Activated CD4-positive, alpha-beta memory T cell treated with anti-CD3 and anti-CD28 coated beads for 36 hours (primary cell): ENCODE results near the gene ADIG. TPM values are rescaled to one million over a fixed set of nuclear protein-coding genes. Genes with fewer than 3 reads are reported as not detected.
"Not testable (repeated sequence)": the region's sequence is repeated elsewhere in the genome, so short reads cannot be mapped to it uniquely, and the experiment has no call there.

Source experiments
- CTCF ChIA-PET: fragments of 350-600 bp; sonication (Branson Sonifier 250); formaldehyde crosslinking; loops from one replicate; lab custom pipeline; 2021; ENCODE audit warnings: antibody characterized with exemption, inconsistent platforms; lab: Charles Lee
- POLR2A ChIA-PET: fragments of 350-600 bp; sonication (Branson Sonifier 250); formaldehyde crosslinking; loops from one replicate; lab custom pipeline; 2021; ENCODE audit warnings: antibody characterized with exemption; lab: Charles Lee
- DNase-seq: peaks from one replicate; pipeline ENCODE4 v3.0.0-alpha.2; 2020
- H3K27ac Mint-ChIP-seq: one replicate; pipeline ENCODE4 v1.8.0; 2021; ENCODE audit warnings: mixed read lengths
- H3K27me3 Mint-ChIP-seq: one replicate; pipeline ENCODE4 v1.8.0; 2021; ENCODE audit warnings: mixed read lengths
- H3K36me3 Mint-ChIP-seq: one replicate; pipeline ENCODE4 v1.8.0; 2021; ENCODE audit warnings: mixed read lengths
- H3K4me1 Mint-ChIP-seq: one replicate; pipeline ENCODE4 v1.8.0; 2021; ENCODE audit warnings: low read depth, mixed read lengths
- H3K4me3 Mint-ChIP-seq: one replicate; pipeline ENCODE4 v1.8.0; 2021; ENCODE audit warnings: mild to moderate bottlenecking, mixed read lengths
- H3K9me3 Mint-ChIP-seq: one replicate; pipeline ENCODE4 v1.8.0; 2021; ENCODE audit warnings: mixed read lengths
- intact Hi-C: fragments of 100-400 bp; cut with micrococcal nuclease; formaldehyde crosslinking; loops from one replicate; pipeline ENCODE4 v1.15.1; 2023
- total RNA-seq, 2 experiments: library from RNA; stranded (reverse); gene quantifications; one replicate each; pipeline ENCODE4 v1.2.3, GENCODE V29; 2021

ADIG gene
- total RNA-seq, 2 experiments from 2014 or later = not detected

DNA sequence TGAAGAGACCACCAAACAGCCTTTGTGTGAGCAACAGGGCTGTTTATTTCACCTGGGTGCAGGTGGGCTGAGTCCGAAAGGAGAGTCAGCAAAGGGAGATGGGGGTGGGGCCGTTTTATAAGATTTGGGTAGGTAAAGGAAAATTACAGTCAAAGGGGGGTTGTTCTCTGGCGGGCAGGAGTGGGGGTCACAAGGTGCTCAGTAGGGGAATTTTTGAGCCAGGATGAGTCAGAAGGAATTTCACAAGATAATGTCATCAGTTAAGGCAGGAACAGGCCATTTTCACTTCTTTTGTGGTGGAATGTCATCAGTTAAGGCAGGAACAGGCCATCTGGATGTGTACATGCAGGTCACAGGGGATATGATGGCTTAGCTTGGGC lies 11.4 kb downstream of the ADIG start:
- H3K4me3 Mint-ChIP-seq, H3K27me3 Mint-ChIP-seq, CTCF ChIA-PET, H3K9me3 Mint-ChIP-seq, H3K36me3 Mint-ChIP-seq, H3K27ac Mint-ChIP-seq, intact Hi-C loops, DNase-seq, H3K4me1 Mint-ChIP-seq: not testable (repeated sequence)
- POLR2A ChIA-PET = interaction anchor here (0.6 kb wide), 1 partner anchor 36 kb away, joined by 3 read pairs; no protein-coding TSS in a partner anchor

DNA sequence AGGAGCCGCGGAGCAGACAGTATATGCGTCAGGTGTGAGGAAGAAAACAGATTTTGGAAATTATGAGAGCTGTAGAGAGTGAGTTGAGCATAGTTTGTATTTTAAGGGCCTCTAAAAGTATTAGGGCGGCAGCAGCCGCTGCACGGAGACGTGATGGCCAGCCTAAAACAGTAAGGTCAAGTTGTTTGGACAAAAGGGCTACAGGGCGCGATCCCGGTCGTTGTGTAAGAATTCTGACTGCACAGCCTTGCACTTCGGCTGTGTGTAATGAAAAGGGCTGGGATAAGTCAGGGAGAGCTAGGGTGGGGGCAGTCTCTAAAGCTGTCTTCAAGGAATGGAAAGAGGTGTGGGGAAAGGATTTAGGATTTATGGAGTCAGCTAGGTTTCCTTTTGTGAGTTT lies 13.3 kb downstream of the ADIG start:
- POLR2A ChIA-PET, DNase-seq, CTCF ChIA-PET, H3K4me3 Mint-ChIP-seq, H3K27me3 Mint-ChIP-seq, H3K27ac Mint-ChIP-seq, intact Hi-C loops, H3K9me3 Mint-ChIP-seq, H3K36me3 Mint-ChIP-seq, H3K4me1 Mint-ChIP-seq: not testable (repeated sequence)

DNA sequence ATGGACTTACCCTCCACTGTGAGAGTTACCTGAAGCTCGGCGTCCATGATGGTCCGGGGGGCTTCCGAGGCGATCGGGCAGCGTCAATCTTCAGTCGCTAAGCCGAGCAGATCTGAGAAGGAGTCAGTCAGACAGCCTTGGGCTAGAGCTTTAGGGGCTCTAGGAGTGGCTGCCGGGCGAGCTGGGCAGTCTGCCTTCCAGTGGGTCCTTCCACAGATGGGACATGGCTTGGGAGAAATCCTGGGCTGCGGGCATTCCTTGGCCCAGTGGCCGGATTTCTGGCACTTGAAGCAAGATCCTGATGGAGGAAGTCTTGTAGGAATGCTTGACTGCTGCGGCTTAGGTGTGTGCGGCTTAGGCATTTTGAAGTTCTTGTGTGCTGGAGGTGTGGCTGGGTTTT lies 14.9 kb downstream of the ADIG start:
- H3K27ac Mint-ChIP-seq = not testable (repeated sequence)

DNA sequence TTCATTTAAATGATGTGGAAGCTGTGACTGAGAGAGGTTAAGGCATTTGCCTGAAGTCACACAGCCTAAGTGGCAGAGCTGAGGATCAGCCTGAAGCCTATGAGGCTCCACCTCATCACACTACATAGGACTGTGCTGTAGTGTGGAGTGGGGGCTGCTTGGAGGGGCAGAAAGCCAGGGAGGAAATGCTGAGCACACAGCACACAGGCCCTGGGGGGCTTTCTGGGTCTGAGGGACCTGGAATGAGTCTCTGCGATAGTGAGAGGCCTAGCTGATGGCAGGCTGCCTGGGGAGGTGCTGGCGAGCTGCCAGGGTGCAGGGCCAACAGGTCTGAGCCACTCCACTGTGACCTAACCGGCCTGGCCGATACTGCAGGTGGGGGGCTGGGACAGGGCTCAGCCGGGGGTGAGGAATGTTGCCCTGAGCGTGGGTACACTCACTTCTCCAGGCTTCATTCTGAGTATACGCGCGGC lies 18.4 kb downstream of the ADIG start:
- H3K27ac Mint-ChIP-seq = no peak overlapping the region
- CTCF ChIA-PET = no interaction called here
- peaks cover 7% of the 10 kb centered on the region for H3K4me1 Mint-ChIP-seq
- intact Hi-C loops = no loop called here
- DNase-seq = no peak
- POLR2A ChIA-PET = no interaction called here
- no peak overlapping the region for H3K4me3 Mint-ChIP-seq
- no peaks in the 10 kb centered on the region for H3K36me3 Mint-ChIP-seq
- peaks cover 26% of the 10 kb centered on the region for H3K27me3 Mint-ChIP-seq
- no peaks in the 10 kb centered on the region for H3K9me3 Mint-ChIP-seq

More for the DNA sequence above, 14.9 kb downstream of the ADIG start:
- H3K36me3 Mint-ChIP-seq, H3K4me1 Mint-ChIP-seq, POLR2A ChIA-PET, DNase-seq, CTCF ChIA-PET, intact Hi-C loops, H3K27me3 Mint-ChIP-seq, H3K4me3 Mint-ChIP-seq, H3K9me3 Mint-ChIP-seq: not testable (repeated sequence)

DNA sequence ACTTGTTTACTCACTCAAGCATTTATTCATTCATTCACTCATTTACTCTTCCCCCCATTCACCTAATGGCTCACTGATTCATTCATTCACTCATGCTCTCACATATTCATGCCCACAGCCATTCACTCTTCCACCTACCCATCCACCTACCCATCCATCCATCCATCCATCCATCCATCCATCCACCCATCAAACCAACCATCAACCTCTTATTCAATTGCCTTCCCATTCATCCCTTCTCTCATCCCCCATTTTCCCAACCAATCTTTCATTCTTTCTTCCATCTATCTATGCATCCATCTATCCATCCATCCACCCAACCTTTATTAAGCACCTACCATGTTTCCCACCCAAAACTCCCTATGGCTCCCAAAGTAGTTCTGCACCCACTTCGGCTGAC lies 19.1 kb downstream of the ADIG start:
- no peaks in the 10 kb centered on the region for H3K9me3 Mint-ChIP-seq
- CTCF ChIA-PET = no interaction called here
- DNase-seq = no peak
- H3K27ac Mint-ChIP-seq = no peak overlapping the region
- H3K27me3 Mint-ChIP-seq = peaks cover 29% of the 10 kb centered on the region
- POLR2A ChIA-PET = no interaction called here
- H3K4me3 Mint-ChIP-seq = no peak overlapping the region
- H3K4me1 Mint-ChIP-seq = peaks cover 7% of the 10 kb centered on the region
- intact Hi-C loops = no loop called here
- H3K36me3 Mint-ChIP-seq = no peaks in the 10 kb centered on the region

DNA sequence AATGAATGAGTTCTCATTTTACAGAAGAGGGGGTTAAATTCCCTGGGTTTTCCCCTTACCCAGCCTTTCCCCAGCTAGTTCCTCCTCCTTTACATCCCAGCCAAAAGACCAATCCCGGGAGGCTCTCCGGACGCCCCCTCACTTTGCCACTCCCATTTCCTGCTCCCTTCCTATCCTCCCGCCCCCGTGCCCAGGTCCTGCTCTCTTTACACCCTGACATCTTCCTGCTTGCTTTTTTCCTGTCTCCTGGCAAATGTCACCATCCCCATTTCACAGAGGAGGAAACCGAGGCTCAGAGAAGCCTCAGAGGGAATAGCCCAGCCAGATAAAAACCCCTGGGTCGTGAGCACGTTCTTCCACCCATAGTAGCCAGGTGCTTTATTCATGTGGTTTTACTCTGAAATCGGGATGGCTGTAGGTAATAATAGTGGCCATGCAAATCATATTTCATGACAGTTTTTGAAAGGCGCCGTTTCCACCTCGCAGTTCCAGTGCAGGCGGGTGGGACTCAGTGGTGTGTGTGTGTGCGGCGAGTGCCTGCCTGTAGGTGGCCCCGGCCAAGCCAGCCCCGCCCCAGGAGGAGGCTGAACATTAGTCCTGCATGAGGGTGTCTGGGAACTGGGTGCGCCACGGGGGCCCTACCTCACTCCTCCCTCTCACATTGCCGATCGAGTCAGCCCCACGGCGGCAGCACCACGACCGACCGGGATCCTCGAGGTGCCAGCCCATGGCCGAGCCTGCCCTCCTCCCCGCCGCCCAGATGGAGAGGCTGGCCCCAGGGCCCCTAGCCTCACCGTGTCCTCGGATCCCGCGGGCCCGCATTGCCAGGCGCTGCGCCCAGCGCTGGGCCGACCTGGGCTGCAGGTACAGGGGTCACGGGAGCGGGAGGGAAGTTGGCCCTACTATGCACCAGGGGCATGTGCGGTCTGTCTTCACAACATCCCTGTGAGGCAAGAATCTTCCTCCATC lies 20.5 kb downstream of the ADIG start, which contains the start of gene ARHGAP40:
ARHGAP40 (plus strand) TSS at position 594 of the 969 bp plus-strand sequence.
- Mint-ChIP-seq H3K36me3 (no peaks in the 10 kb centered on the region), H3K27me3 (peaks cover 33% of the 10 kb centered on the region), H3K4me1 (peaks cover 7% of the 10 kb centered on the region), H3K9me3 (no peaks in the 10 kb centered on the region), H3K4me3 (peak within 1 kb of the TSS; percentile 9), H3K27ac (no peak within 1 kb of the TSS)
- ChIA-PET POLR2A (no interaction called here), CTCF (no interaction called here)
- peak; percentile 52 for DNase-seq
- intact Hi-C loops = no loop called here

DNA sequence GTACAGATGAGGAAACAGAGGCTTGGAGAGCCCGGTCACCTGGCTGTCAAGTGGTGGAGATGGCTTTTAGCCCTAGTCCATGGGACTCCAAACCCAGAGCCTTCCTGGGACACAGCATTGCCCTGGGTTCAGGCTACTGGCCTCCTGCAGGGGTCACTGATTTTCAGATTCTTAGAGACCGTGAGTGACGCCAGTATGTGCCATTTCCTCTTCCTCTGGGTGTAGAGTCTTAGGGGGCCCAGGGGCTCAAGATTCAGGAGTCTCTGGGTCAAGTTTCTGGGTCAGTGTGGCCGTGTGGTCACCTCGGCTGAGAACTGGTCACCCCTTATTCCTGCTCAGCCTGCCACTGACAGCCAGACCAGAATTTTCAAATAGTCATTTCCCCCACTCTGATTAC lies 21.2 kb downstream of the ADIG start:
- no peak for DNase-seq
- Mint-ChIP-seq H3K36me3 (no peaks in the 10 kb centered on the region), H3K27ac (no peak overlapping the region), H3K9me3 (no peaks in the 10 kb centered on the region), H3K4me1 (peaks cover 7% of the 10 kb centered on the region), H3K4me3 (no peak overlapping the region), H3K27me3 (peaks cover 32% of the 10 kb centered on the region)
- ChIA-PET POLR2A (no interaction called here), CTCF (no interaction called here)
- intact Hi-C loops = no loop called here

DNA sequence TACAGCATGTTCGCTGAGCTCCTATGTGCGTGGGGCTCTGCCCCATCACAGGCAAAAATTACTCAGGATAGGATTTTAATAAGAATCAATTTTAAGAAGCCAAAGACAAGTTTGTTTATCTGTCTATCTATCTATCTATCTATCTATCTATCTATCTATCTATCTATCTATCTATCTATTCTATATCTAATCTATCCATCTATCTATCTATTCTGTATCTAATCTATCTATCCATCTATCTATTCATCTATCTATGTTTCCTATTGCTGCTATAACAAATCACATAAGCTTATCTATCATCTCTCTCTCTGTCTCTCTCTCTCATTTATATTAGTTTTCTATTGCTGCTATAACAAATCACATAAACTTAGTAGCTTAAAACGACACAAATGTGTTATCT lies 22.3 kb downstream of the ADIG start:
- Mint-ChIP-seq H3K27me3 (peaks cover 31% of the 10 kb centered on the region), H3K27ac (no peak overlapping the region), H3K4me1 (peaks cover 7% of the 10 kb centered on the region), H3K9me3 (no peaks in the 10 kb centered on the region), H3K4me3 (no peak overlapping the region), H3K36me3 (no peaks in the 10 kb centered on the region)
- ChIA-PET POLR2A (no interaction called here), CTCF (interaction anchor here (1.2 kb wide), 1 partner anchor 149 kb away, joined by 3 read pairs; no protein-coding TSS in a partner anchor)
- intact Hi-C loops = no loop called here
- DNase-seq = no peak

DNA sequence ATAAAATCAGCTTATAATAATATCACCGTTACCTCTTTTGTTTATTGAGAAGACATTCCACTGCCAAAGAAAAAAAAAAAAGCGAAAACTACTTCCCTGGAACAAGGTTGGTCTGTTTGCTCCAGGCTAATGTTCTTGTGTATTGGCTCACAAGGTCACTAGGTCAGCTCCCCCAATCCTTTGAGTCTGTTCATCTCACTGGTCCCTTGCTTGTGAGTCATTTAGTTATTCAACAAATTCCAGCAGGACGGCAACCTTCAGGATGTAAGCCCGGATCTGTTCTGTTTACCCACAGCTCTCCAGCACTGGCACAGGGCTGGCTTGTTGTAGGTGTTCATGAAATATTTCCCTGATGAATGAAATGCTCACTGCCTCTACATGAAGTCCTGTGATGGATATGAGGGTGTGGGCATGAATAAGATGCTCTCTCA lies 23.9 kb downstream of the ADIG start:
- CTCF ChIA-PET = no interaction called here
- peaks cover 31% of the 10 kb centered on the region for H3K27me3 Mint-ChIP-seq
- intact Hi-C loops = no loop called here

DNA sequence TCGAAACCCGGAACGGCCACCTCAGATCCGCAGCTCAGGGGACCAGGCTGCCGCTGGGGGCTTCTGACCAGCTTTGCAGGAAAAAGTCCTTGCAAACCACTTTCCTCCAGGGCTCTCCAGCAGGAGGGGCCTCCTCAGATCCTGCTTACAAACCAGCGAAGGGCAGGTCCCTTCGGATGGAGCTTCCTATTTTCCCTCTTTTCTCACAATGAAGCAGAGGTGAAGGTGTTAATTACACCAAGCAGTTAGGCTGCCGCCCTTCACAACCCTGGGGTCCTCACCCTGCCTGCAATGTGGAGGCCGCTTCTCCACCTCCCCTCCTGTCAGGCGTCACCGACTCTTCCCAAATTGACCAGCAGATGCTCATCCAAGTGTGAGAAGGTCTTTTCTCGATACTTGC lies 26.4 kb downstream of the ADIG start:
- H3K27ac Mint-ChIP-seq = no peak overlapping the region

More for the DNA sequence above, 23.9 kb downstream of the ADIG start:
- Mint-ChIP-seq H3K36me3 (no peaks in the 10 kb centered on the region), H3K4me1 (peaks cover 7% of the 10 kb centered on the region), H3K4me3 (no peak overlapping the region), H3K27ac (no peak overlapping the region), H3K9me3 (no peaks in the 10 kb centered on the region)
- no peak for DNase-seq
- POLR2A ChIA-PET = no interaction called here

DNA sequence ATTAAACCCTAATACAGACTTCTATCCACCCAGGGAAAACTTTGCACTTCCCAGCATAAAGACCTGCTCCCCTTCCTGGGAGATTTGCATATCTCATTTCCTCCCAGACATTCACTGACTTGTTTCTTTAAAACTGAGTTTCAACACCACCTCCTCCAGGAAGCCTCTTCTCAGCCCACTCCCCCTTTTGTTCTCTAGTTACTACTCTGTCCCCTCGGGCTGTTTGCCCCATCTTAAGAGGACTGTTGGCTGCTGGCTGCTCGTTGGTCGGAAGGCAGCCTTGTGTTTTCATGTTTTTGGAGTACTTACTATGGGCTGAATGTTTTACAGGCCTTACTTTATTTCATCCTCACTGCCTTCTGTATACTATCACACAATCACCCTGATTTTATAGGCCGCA lies 27.2 kb downstream of the ADIG start:
- ChIA-PET CTCF (no interaction called here), POLR2A (no interaction called here)
- no peaks in the 10 kb centered on the region for H3K4me1 Mint-ChIP-seq
- H3K27ac Mint-ChIP-seq = no peak overlapping the region
- no peaks in the 10 kb centered on the region for H3K36me3 Mint-ChIP-seq
- no peak overlapping the region for H3K4me3 Mint-ChIP-seq
- H3K27me3 Mint-ChIP-seq = peaks cover 21% of the 10 kb centered on the region
- no peak for DNase-seq
- intact Hi-C loops = no loop called here
- H3K9me3 Mint-ChIP-seq = no peaks in the 10 kb centered on the region

More for the DNA sequence above, 26.4 kb downstream of the ADIG start:
- H3K27me3 Mint-ChIP-seq = peaks cover 26% of the 10 kb centered on the region
- intact Hi-C loops = no loop called here
- CTCF ChIA-PET = no interaction called here
- no peak for DNase-seq
- no peaks in the 10 kb centered on the region for H3K4me1 Mint-ChIP-seq
- H3K4me3 Mint-ChIP-seq = no peak overlapping the region
- POLR2A ChIA-PET = no interaction called here
- H3K36me3 Mint-ChIP-seq = no peaks in the 10 kb centered on the region
- no peaks in the 10 kb centered on the region for H3K9me3 Mint-ChIP-seq

DNA sequence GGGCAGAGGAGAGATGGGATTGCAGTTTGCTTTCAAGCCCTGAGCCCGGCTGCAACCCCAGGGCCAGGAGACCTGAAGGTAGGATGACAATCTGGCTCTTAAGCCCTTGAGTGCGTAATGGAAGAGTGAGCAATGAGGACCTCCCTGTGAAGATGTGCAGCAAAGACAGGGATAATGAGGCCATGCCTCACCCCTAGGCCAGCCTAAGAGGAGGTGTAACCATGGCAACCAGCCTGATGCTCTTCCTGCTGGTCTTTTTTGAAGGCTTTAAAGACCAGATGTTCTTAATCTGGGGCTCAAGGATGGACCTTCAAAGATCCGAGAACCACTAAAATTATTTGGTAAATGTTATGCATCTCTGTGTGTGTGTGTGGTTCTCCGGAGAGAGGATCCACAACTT lies 28.8 kb downstream of the ADIG start:
- no peak for DNase-seq
- Mint-ChIP-seq H3K27ac (no peak overlapping the region), H3K36me3 (no peaks in the 10 kb centered on the region), H3K4me1 (no peaks in the 10 kb centered on the region), H3K4me3 (no peak overlapping the region), H3K9me3 (no peaks in the 10 kb centered on the region), H3K27me3 (peaks cover 18% of the 10 kb centered on the region)
- intact Hi-C loops = no loop called here
- ChIA-PET POLR2A (interaction anchor here (0.6 kb wide), 1 partner anchor 35 kb away, joined by 3 read pairs; no protein-coding TSS in a partner anchor), CTCF (interaction anchor here (0.8 kb wide), 1 partner anchor 29 kb away, joined by 3 read pairs; no protein-coding TSS in a partner anchor)
